Kidney epithelial cell (primary cell): ENCODE results near the gene DUSP28. TPM values are rescaled to one million over a fixed set of nuclear protein-coding genes. Genes with fewer than 3 reads are reported as not detected.

Source experiments
- DNase-seq: peaks from one replicate; pipeline ENCODE4 v3.0.0-alpha.2; 2010; ENCODE audit warnings: low read depth
- H3K27me3 ChIP-seq: 2 replicates; pipeline ENCODE4 v1.6.0; 2011; ENCODE audit warnings: low read length; ENCODE audit not compliant: control insufficient read depth, insufficient read depth
- H3K36me3 ChIP-seq: 2 replicates; pipeline ENCODE4 v1.5.1; 2011; ENCODE audit warnings: low read length; ENCODE audit not compliant: control insufficient read depth, insufficient read depth
- H3K4me3 ChIP-seq: 2 replicates; pipeline ENCODE4 v1.5.1; 2011; ENCODE audit warnings: low read depth, mild to moderate bottlenecking, control low read depth, low read length
- CTCF ChIP-seq: IDR thresholded peaks from 2 replicates; pipeline ENCODE4 v1.5.1; 2011; ENCODE audit warnings: mild to moderate bottlenecking, moderate library complexity, low read length, control low read depth, inconsistent platforms; ENCODE audit not compliant: insufficient read depth, poor library complexity, severe bottlenecking
- total RNA-seq: library from RNA; depleted of rRNA; stranded (reverse); fragments of >200 nt; gene quantifications from 2 replicates; pipeline ENCODE4 v1.2.3, GENCODE V29; 2015

Gene DUSP28
- total RNA-seq, 1 donor from 2014 or later: 7.6 TPM

- Histone ChIP-seq H3K27me3 (no peaks in the 10 kb centered on the region), H3K36me3 (no peaks in the 10 kb centered on the region), H3K4me3 (no peak overlapping the region)
- peak; percentile 38 for TF ChIP-seq CTCF
- no peak for DNase-seq
Measured at GRCh38 chr2:240595381-240596079, 35.4 kb downstream of the DUSP28 start.

GRCh38 chr2:240596080-240596460 is 35.9 kb downstream of the DUSP28 start:
- H3K27me3 ChIP-seq: no peaks in the 10 kb centered on the region
- TF ChIP-seq CTCF: no peak

GRCh38 chr2:240596491-240596931 is 36.4 kb downstream of the DUSP28 start:
- no peak for TF ChIP-seq CTCF
- no peak overlapping the region for H3K4me3 ChIP-seq
- DNase-seq: no peak
- no peaks in the 10 kb centered on the region for H3K27me3 ChIP-seq
- H3K36me3 ChIP-seq: no peaks in the 10 kb centered on the region

More at GRCh38 chr2:240596080-240596460, 35.9 kb downstream of the DUSP28 start:
- H3K36me3 ChIP-seq: no peaks in the 10 kb centered on the region
- H3K4me3 ChIP-seq: no peak overlapping the region
- DNase-seq: no peak

GRCh38 chr2:240597054-240597418 is 36.9 kb downstream of the DUSP28 start:
- no peaks in the 10 kb centered on the region for H3K27me3 ChIP-seq
- DNase-seq: no peak
- no peak overlapping the region for H3K4me3 ChIP-seq
- no peaks in the 10 kb centered on the region for H3K36me3 ChIP-seq
- TF ChIP-seq CTCF: no peak

- Histone ChIP-seq H3K27me3 (no peaks in the 10 kb centered on the region), H3K4me3 (no peak overlapping the region), H3K36me3 (no peaks in the 10 kb centered on the region)
- TF ChIP-seq CTCF: no peak
- DNase-seq: no peak
Measured at GRCh38 chr2:240597419-240598181, 37.4 kb downstream of the DUSP28 start.
